Measurements from ENCODE around the gene CCAR1. TPM values are rescaled to one million over a fixed set of nuclear protein-coding genes. Genes with fewer than 3 reads are reported as not detected.
"Not testable (repeated sequence)": the region's sequence is repeated elsewhere in the genome, so short reads cannot be mapped to it uniquely, and the experiment has no call there.

CCAR1 gene
- polyA plus RNA-seq, 4 donors = 135 to 194 (median 170) TPM

GRCh38 chr10:68756246-68756645 is 35.2 kb downstream of the CCAR1 start:
- DNase-seq (ENCODE audit: low read depth in 4 of 4, low spot score in 3 of 4) = no peak

- DNase-seq (ENCODE audit: low read depth in 4 of 4, low spot score in 3 of 4) = no peak
Measured at GRCh38 chr10:68756766-68757165, 35.7 kb downstream of the CCAR1 start.

- no peak for DNase-seq (ENCODE audit: low read depth in 4 of 4, low spot score in 3 of 4)
Measured at GRCh38 chr10:68759223-68759863, 38.3 kb downstream of the CCAR1 start.

DNA sequence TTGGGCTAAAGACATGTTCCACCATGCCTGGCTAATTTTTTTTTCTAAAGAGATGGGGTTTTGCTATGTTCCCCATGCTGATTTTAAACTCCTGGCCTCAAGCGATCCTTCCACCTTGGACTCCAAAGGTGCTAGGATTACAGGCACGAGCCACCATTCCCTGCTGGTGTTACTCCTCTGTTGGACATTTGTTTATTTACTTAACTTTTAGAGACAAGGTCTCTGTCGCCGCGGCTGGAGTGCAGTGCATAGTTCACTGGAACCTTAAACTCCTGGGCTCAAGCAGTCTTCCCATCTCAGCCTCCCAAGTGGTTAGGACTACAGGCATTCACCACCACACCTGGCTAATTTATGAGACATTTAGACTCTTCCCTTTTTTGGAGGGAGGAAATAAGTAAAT is 38.9 kb downstream of the CCAR1 start:
- DNase-seq (ENCODE audit: low read depth in 4 of 4, low spot score in 3 of 4) = no peak

DNA sequence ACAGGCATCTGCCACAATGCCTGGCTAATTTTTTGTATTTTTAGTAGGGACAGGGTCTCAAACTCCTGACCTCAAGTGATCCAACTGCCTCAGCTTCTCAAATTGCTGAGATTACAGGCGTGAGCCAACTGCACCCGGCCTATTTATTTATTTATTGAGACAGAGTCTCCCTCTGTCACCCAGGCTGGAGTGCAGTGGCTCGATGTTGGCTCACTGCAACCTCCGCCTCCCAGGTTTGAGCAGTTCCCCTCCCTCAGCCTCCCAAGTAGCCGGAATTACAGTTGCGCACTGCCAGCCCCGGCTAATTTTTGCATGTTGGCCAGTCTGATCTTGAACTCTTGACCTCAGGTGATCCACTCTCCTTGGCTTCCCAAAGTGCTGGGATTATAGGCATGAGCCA is 46.4 kb downstream of the CCAR1 start:
- DNase-seq (ENCODE audit: low read depth in 4 of 4, low spot score in 3 of 4) = not testable (repeated sequence)

- DNase-seq (ENCODE audit: low read depth in 4 of 4, low spot score in 3 of 4) = no peak
Measured at GRCh38 chr10:68781613-68782574, 60.9 kb downstream of the CCAR1 start.

DNA sequence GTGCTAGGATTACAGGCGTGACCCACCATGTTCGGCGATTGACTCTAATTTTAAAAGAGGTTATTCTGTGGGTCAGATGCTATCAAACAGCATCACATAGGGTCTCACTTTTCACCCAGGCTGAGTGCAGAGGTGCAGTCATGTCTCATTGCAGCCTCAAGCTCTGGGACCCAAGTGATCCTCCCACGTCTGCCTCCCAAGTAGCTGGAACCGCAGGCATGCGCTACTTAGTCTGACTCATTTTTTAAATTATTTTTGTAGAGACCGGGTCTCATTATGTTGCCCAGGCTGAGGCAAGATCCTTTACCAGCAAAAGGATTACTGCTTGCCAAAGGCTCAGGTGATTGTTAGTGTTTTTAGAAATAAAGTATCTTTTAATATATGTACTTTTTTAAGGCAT is 63.4 kb downstream of the CCAR1 start:
- DNase-seq (ENCODE audit: low read depth in 4 of 4, low spot score in 3 of 4) = no peak

DNA sequence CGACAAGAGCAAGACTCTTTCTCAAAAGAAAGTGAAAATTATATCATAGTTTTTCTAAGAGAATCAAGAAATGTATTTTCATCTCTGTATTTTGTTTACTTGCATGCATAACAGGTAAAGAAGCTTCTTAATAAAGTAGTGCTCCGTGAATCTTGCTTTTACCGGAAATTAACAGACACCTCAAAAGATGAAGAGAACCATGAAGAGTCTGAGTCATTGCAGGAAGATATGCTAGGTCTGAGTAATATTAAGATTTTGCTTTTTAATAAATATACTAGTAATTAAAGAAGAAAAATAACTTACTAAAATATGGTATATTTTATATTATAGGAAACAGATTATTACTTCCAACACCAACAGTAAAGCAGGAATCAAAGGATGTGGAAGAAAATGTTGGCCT is 66.8 kb downstream of the CCAR1 start:
- DNase-seq (ENCODE audit: low read depth in 4 of 4, low spot score in 3 of 4) = no peak

GRCh38 chr10:68790476-68790875 is 69.4 kb downstream of the CCAR1 start:
- DNase-seq (ENCODE audit: low read depth in 4 of 4, low spot score in 3 of 4) = no peak

DNA sequence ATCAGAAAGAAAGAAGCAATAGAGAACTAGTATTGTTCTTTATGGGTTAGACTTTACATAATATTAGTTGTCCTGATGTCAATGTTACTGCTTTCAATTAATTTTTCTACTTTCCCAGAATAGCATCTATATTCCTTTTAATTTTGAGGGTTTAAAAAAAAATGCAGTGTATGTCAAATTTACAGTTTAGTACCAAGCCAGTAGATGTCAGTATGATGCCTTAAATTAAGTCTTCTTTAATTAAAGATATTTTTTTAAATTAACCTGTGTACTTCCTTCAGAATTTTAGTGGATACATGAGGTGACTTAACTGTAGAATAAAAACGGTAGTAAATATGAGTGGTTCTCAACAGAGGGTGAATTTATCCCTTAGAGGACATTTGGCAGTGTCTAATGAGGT is 71.1 kb downstream of the CCAR1 start:
- DNase-seq (ENCODE audit: low read depth in 4 of 4, low spot score in 3 of 4) = no peak

- DNase-seq (ENCODE audit: low read depth in 4 of 4, low spot score in 3 of 4) = no peak
Measured at GRCh38 chr10:68795886-68796532, 75.0 kb downstream of the CCAR1 start.

- no peak for DNase-seq (ENCODE audit: low read depth in 4 of 4, low spot score in 3 of 4)
Measured at GRCh38 chr10:68796605-68797004, 75.6 kb downstream of the CCAR1 start.

DNA sequence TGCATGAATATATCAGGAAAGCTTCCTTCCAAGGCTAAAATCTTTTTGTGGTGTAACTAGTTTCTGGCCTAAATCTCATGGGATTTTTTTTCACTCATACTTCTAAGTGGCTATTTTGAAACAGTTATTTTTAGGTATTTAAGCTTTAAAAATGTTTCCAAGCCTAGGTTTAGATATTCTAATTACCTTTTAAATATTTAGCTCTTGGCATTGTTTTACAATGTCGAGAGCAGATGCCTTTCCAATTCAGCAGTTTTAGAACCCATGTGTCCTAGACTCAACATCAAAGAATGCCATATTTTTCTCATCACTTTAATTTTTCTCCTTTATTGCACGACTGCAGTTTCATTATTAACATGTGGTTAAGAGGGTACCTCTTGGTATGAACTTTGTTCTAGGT is 79.2 kb downstream of the CCAR1 start:
- no peak for DNase-seq (ENCODE audit: low read depth in 4 of 4, low spot score in 3 of 4)

- DNase-seq (ENCODE audit: low read depth in 4 of 4, low spot score in 3 of 4) = no peak
Measured at GRCh38 chr10:68804692-68805091, 83.7 kb downstream of the CCAR1 start.

- not testable (repeated sequence) for DNase-seq (ENCODE audit: low read depth in 4 of 4, low spot score in 3 of 4)
Measured at GRCh38 chr10:68810830-68811229, 89.8 kb downstream of the CCAR1 start.

GRCh38 chr10:68811314-68812009 is 90.4 kb downstream of the CCAR1 start:
- DNase-seq (ENCODE audit: low read depth in 4 of 4, low spot score in 3 of 4) = no peak

DNA sequence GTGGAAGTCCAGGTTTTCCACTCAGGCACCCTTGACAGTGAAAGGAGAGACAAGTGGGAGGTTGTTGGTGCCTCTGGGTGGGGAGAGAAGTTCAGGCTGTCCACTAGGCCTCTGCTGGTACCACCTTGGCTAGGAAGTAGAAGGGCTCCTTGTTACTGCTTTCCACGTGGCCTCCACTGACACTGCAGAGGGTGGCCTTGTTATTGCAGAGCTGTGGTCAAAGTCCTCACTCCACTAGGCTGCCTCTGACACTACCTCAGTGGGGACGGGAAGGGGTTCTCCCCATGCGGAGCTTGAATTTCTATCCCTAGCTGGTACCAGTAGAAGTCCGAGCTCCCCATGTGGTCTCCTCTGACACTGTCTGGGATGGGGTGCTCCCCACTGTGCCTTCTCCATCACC is 91.4 kb downstream of the CCAR1 start:
- no peak for DNase-seq (ENCODE audit: low read depth in 4 of 4, low spot score in 3 of 4)

GRCh38 chr10:68813559-68813958 is 92.5 kb downstream of the CCAR1 start:
- no peak for DNase-seq (ENCODE audit: low read depth in 4 of 4, low spot score in 3 of 4)

- DNase-seq (ENCODE audit: low read depth in 4 of 4, low spot score in 3 of 4) = no peak
Measured at GRCh38 chr10:68816796-68817412, 95.9 kb downstream of the CCAR1 start.

DNA sequence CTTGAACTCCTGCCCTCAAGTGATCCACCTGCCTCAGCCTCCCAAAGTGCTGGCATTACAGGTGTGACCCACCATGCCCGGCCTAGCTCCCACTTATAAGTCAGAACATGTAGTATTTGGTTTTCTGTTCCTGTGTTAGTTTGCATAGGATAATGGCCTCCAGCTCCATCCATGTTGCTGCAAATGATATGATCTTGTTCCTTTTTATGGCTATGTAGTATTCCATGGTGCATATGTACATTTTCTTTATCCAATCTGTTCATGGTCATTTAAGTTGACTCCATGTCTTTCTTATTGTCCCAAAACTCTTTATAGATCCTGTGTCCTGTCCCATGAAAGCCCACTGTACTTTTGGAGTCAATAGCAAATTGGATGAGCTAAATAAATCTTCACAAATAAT is 99.3 kb downstream of the CCAR1 start:
- DNase-seq (ENCODE audit: low read depth in 4 of 4, low spot score in 3 of 4) = not testable (repeated sequence)
